T1000 (cell line): ENCODE measurements around the gene TSPO.
"Not testable (repeated sequence)": the region's sequence is repeated elsewhere in the genome, so short reads cannot be mapped to it uniquely, and the experiment has no call there.

Source experiments
- DNase-seq: peaks from one replicate; lab custom pipeline; 2025; ENCODE audit warnings: mixed read lengths; lab: John Stamatoyannopoulos, UW

TSPO gene

DNA sequence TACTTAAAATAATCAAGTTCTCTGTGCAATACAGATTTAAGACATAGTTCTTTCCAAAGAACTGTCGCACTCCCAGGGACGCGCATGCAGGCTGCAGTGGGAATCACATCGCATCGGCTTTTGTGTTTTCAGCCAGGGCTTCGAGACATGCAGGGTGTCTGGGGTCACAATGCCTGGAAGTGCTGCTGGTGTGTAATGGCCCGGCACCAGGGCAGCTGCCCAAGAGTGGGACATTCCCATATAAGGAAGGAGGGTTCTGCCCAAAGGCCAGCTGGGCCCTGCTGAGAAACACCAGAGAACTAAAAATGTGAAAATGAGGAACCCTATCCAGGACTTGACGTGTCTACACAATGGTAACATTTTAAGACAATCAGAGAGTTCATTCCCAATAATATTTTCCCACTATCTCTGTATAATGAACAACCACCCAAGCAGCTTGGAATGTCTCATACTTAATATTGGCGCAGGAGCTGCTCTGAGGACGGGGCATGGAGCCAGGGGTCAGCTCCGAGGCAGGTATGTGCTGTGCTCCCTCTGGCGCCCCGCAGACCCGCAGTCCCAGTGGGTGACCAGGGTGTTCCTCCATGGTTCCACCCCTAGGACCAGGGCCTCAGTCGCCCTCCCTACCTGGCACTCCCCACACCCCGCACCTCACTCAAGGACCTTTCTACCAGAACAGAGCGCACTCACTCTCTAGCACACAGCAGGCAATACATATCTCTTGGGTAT, 19.4 kb upstream of the TSPO start:
- no peak for DNase-seq

DNA sequence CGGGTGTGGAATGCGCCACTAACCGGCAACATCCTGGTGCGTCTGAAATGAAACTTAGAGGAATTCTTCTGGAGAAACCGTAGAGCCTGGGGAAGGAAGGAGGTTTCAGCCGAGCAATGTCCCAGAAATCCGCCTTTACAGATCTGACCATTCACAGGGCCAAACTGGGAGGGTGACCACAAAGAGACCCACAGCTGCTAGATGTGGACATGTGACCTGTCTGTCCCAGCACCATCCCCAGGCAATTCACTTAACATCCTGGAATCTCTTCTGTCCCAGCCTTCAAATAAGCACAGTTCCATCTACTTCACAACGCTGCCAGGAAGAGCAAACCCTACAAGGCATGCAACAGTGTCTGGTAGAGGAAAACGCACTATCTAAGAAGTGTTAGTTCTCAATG, 18.0 kb upstream of the TSPO start:
- no peak for DNase-seq

DNA sequence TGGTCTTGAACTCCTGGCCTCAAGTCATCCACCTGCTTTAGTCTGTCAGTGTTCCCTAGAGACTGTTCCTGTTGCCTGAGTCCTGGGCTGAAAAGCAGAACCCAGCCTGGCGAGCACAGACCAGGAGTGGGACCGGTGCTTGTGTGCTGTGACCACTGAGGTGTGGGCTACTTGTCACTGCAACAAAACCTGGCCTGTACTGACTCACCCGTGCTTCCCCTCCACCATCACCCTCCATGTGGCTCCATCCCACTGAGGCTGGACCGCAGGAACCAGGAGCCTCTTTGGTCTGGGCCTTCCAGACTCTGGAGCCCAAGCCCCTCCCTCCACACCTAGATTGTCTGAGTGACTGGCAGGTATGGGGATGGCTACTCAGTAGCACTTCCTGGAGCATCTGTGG, 16.8 kb upstream of the TSPO start:
- no peak for DNase-seq

DNA sequence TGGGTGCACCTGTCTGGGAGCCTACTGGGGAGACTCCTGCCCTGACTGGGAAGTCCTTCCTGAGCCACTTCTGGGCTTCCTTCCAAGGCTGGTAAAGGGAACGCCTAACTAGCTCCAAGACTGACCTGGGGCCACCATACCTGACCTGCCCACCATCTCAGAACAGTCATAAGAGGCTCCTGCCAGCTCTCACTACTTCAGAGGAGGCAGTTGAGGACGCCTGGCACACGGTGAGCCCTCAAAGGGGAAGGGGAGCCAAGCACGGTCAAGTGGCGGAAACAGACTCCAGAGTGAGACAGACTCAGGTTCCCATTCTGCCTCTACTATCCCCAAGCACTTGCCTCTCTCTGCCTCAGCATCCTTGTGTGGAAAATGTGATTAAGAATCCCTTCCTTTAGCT, 15.8 kb upstream of the TSPO start:
- DNase-seq = no peak

DNA sequence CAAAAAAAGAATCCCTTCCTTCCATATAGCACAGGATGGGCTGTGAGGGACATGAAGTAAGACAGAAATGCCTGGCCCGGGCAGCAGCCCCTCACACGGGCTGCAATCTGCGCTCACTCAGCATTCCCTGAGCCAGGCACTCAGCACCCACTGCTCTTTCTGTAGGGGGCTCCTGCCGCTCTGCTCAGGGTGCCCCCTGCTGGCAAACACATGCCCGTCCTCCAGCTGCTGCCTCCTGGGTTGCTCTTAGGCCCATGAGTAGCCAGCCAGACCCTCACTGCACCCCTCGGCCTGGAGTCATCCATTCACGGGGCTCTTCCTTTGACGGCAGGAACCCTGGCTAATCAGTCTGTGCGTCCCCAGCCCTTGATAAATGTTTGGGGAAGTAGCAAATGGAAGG, 15.1 kb upstream of the TSPO start:
- DNase-seq = no peak

DNA sequence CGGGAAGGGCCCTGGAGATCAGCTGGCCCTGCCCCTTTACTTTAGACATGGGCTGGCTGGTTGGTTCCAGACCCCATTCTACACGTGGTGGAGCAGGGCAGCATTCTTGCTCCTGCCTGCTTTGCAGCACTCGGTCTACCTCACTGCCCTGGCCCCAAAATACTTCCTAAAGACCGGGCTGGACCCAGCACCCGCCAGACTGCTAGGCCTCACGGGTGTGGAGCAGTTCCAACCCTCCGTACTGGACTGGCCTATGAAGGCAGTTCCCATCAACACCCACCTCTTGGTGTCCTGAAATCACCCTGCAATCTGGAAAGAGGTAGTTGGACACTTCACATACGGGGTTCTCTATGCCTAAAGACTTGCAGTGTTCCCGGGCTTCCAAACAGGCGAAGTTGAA, 14.6 kb upstream of the TSPO start:
- DNase-seq = no peak

DNA sequence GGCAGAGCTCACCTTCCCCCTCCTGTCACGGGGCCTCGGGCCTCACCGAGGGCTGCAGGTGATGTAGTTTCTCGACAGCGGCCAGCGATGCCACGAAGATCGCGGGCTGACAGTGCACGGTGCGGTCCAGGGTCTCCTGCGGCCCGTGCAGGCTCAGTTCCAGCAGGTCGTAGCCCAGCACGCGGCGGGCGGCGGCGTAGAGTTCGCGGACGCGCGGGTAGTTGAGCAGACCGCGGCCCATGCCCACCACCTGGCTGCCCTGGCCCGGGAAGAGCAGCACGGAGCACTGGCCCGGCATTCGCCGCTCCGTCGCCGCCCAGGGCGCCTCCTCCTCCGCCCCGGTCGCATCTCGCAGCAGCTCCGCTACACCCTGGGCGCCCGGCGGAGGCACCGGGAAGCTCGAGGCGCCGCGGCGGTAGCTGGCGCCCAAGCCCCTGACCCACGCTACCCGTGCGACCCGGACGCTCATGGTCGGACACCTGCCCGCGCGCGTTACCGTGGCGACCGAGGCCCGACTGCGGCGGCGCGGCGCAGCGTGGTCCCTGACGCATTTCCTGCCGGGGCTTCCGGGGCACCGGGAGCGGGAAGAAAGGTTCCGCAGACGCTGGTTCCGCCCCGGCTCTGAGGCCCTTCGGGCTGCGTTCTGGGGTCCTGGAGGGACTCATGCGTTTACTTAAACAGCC, 8.3 kb upstream of the TSPO start, which contains the start of gene MCAT:
TSS of gene MCAT (minus strand) at position 519 of the 683 bp plus-strand sequence. CDS start at position 469, 50 bp downstream.
- DNase-seq = peak; percentile 29

DNA sequence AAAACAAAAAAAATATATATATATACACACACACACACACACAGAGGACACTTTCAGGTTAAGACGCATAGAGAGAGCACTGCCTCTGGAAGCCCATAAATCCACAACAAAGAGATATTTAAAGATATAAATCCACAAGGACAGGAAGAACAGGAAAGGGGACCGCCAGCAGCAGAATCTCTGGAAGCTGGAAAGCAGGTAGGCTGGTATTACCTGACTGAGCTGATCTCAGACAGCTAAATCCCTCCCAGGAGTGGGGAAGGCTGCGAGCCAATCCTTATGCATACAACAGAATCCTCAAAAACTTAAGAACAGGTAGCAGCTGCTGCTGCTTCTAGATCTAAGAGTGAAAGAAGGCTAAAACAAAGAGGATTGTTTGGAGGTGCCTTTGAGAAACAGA, 6.4 kb upstream of the TSPO start:
- DNase-seq = no peak

DNA sequence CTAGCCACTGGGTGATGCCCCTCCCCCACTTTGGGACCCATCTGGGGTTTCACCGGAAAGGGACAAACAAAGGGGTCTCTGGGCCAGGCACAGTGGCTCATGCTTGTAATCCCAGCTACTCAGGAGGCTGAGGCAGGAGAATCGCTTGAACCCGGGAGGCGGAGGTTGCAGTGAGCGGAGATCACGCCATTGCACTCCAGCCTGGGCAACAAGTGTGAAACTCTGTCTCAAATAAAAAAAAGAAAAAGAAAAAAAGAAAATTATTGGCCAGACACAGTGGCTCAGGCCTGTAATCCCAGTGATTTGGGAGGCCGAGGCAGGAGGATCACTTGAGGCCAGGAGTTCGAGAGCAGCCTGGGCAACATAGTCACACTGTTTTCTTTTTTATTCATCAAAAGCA, 6.0 kb upstream of the TSPO start:
- DNase-seq = not testable (repeated sequence)

DNA sequence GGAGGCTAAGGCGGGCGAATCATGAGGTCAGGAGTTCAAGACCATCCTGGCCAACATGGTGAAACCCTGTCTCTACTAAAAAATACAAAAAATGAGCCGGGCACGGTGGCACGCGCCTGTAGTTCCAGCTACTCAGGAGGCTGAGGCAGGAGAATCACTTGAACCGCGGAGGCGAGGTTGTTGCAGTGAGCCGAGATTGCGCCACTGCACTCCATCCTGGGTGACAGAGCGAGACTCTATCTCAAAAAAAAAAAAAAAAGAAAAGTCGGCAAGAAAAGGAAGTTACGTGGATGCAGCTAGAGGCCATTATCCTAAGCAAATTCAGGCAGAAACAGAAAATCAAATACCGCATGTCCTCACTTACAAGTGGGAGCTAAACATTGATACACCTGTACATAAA, 5.0 kb upstream of the TSPO start:
- not testable (repeated sequence) for DNase-seq

DNA sequence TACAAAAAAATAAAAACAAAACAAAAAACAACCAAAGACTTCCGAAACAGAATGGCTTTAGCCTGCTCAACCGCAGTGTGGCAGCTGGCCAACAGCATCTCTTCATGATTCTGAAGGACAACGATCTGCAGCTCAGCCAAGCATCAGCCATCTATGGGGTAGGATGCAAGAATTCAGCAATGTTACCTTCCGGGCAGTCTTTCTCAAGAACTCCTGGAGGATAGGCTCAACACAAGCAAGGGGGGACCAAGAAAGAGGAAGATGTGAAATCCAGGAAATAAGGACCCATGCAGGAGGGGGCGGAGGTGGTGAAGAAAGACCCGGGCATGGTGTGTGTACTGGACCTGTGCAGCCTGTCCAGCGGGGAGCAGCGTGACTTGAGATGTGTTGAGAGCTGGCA, 3.5 kb upstream of the TSPO start:
- no peak for DNase-seq

DNA sequence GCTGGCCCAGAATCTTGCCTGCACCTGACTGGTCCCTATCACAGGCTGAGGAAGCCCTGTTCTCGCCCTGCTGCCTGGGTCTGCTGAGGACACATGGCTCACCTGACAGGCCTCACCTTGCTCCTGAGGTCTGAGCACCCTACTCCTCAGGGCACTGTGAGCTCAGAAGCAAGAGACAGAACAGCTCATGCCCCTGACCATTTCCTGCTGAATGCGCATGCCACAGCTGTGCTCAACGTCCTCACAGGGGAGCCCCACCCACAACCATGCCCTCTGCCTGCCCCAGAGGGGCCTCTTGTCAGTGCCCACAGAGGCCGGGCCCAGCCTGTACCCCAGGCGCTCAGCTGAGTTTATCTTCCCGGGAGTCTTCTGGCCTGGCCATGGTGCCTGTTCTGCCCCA, 2.8 kb upstream of the TSPO start:
- no peak for DNase-seq

DNA sequence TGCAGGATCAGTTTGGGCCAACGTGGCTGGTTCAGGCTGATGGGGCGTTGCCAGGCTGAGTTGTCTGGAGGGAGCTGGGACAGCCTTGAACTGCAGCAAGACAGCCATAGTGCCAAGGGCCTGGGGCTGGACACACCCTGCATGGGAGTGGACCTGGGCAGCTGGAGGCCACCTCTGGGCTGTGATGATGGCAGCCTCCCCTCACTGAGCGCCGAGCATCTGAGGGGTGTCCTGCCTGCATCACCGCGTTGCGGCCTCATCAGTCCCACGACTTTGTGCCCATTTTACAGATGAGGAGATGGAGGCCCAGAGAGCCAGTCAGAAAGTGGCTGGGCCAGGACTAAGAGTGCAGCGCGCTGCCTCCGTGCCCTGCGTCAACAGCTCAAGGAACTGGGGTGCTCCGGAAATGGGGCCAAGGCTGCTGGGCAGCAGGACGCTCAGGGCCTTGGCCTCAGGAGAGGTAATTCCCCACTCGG, 590 bp upstream of the TSPO start:
- DNase-seq = no peak

DNA sequence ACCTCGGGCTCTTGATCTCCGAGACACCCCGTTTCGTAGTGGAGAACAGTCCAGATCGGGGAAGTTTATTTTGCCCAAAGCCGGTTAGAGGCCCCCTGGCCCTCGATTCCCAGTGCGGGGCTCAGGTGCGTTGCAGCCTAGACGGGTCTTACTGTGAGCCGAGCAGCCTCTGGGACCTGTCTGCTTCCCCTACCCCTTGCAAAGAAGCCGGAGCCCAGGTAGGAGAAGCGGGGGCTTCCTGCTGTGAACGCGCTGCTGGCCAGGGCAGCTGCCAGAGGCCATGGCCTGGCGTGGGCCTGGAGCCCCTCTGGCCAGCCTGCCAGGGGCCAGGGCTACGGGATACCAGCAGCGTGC, 621 bp downstream of the TSPO start:
- no peak for DNase-seq

DNA sequence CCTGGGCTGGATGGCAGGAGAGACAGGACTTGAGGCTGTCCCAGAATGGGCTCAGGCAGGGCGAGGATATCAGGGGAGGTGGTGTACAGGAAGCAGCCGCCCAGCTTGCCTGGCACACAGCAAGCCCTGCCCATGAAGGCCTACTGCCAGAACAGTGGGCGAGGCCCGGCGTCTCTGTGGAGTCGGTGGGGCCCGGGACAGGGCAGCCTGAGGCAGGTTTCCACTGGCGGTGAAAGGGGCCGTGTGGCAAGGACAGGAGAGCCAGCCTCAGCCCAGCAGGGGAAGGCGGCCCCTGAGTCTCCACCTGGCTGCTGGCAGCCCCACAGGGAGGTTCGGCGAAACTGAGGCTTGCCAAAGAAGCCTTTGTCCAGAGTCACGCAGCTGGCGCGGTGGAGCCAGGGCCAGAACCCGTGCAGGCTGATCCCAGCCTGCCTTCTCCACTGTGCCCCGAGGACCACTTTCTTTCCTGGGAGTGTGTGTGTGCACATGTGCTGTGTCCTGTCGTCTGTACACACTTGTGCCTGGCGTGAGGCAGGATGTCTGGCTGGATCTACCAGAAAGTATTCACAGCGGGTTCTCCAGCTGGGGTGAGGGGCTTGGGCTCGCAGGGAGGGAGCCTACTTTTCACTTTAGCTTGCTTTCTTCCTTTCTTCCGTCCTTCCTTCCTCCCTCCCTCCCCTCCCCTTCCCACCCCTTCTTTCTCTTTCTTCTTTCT, 1.2 kb downstream of the TSPO start:
- peak; percentile 39 for DNase-seq

DNA sequence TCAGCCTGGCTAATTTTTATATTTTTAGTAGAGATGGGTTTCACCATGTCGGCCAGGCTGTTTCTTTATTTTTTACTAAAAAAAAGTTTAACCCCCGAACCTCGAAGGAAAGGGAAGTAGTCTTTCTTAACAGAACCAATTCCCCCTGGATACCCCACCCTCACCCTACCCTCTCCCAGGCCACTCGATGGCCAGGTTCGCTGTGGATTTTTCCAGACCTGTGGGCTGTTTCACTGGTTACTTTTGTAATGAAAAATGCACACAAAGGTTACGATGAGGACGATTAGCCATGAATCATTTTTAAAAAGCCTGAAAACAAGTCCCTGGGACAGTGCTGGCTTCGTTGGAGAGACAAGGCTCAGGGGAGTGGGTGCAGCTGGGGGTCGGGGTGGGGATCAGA, 2.5 kb downstream of the TSPO start:
- DNase-seq = no peak

DNA sequence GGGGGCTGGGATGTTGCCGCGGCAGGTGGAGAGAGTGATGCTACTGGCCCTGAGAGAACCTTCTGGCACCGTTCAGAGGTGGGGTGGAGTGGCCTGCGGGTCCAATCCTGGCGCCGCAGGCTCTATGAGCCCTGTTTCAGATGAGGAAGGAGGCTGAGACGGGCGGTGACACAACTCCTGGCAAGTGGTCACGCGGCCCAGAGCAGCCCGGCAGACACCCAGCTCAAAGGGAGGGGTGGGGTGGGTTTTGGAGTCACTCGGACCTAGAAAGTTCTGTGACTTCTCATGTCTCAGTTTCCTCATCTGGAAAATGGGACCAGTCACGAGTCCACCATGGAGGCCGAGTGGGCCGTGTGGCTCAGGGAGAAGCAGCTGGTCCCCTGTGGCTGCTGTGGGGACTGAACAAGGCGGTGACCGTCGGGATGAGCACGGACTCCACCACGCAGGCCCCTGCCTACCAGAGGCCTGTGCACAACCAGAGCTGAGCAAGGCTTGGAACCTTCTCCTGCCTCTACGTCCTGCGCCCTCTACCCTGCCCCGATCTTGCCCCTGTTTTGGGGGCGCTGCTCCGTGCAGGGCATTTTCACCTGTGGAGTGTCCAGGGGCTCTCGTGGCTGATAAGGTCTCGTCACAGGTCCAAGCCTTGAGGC, 3.7 kb downstream of the TSPO start:
- DNase-seq = no peak

DNA sequence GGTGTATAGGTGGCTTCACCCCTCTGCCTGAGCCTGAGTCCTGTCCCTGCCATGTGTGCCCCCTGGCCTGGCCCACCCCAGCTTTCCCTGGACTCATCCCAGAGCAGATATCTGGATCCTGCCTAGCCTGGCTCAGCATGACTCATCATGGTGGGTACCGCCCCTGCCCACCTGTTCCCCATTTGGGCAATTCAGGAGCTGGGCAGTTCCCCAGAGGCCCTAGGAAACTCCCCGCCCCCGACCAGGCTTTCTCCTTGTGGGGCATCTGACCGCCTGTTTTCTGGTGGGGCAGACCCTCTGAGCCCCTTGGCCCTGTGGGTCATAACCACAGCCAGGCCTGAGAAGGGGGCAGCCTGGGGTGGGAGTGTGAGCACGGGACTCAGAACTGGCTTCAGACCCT, 4.4 kb downstream of the TSPO start:
- DNase-seq = no peak

DNA sequence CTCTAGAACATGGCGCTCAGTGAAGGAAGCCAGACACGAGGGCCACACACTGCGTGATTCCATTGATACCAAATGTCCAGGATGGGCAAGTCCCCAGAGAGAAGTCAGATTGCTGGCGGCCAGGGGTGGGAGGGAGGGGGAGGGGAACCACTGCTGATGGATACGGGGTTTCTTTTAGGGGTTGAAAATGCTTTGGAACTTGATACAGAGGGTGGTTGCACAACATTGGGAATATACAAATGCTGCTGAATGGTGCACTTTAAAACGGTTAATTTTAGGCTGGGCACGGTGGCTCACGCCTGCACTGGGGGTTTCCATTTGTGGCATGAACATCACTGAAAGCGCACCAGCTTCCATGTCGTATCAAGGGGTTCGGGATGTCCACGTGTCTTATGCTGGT, 5.1 kb downstream of the TSPO start:
- DNase-seq = no peak

DNA sequence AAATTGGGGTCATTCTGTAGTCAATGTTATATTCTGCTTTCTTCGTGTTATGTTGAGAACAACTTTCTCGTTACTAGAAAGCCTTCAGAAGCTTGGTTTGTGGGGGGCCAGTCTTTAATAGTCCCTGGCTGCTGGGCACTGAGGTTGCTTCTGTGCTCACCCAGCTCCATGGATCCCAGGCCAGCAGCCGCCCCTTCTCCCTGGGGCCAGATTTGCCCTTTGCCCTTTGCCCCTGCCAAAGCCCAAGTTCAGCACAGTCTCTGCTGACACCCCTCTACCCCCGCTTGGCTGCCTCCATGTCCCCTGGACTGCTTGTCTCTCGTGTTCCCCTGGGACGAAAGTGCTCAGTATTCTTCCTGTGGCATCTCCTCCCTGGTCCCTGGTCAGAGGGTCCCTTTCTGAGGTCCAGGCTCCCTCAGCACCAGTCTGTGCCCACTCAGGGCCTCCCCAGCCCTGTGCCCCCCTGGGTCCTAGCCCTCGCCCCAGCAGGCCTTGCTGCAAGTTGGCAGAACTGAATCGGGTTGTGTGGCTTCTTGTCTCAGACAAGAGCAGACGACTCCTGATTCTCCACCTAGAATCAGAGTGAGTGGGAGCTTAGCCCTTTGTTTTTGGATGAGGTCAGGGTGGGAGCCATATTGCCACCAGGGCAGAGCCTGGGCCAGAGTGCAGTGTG, 6.7 kb downstream of the TSPO start:
- DNase-seq = no peak

DNA sequence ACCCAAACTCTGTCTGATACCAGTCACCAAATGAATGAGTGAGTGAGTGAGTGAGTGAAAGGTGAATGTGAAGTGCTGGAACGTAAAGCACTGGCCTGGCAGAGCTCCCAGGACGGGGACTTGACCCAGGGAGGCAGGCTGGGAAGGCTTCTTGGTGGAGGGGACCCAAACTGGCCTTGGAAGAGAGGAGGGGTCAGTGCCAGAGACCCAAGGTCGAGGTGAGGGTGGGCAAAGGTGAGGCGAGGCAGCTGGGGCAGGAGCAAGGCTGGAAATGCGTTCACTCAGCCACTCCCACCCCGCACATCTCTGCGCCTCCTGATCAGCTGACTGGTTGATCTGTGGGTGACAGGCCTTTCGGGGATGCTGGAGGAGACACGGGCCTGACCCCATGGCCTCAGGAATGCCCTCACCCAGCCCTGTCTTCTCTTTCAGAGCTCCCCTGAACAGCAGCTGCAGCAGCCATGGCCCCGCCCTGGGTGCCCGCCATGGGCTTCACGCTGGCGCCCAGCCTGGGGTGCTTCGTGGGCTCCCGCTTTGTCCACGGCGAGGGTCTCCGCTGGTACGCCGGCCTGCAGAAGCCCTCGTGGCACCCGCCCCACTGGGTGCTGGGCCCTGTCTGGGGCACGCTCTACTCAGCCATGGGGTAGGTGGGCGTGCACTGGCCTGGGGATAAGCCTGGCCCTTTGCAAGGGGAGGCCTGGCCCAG, 7.6 kb downstream of the TSPO start:
- DNase-seq = no peak
